GM19023 (cell line): ENCODE data around the gene ALOX15B.

Experiments
- ATAC-seq: cut with Tn5 transposase; IDR thresholded peaks from one replicate; pipeline ENCODE4 v1.9.1; 2021; ENCODE audit warnings: mild to moderate bottlenecking, moderate library complexity; ENCODE audit not compliant: unreplicated experiment

ALOX15B gene

DNA sequence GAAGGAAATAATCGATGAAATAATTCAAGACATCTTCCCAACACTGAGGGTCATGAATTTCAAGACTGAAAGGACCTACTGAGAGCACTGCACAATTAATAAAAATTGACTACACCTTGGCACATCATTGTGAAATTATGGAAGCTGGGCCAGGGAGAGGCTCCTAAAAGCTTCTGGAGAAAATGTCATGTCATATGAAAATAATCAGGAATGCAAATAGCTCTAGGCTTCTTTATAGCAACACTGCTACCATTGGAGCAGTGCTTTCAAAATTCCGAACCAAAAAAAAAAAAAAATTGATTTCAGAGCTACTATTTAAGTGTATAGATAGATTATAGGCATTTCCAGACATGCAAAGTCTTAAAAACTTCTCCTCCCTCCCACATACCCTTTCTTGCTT lies 6.4 kb upstream of the ALOX15B start:
- no peak for ATAC-seq

DNA sequence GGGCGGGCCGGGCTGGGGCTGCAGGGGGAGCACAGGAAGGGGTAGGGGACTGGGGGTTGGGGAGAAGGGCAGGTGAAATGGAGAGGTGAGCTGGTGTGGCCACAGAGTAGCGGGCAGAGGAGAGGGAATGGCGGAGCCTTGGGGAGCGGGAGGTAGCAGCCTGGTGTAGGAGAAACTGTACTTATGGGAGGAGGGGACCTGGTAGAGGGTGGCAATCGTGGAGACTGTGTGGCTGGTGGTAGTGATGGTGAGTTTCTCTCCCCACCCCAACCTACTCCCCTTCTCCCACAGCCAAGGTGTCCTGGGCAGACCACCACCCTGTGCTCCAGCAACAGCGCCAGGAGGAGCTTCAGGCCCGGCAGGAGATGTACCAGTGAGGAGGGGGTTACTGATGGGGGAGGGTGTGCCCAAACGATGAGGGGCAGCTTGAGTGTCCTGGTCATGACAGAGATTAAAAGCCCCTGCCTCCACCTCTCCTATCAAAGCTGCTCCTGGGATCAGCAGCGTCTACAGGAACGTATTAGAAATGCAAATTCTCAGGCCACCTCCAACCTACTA lies 831 bp downstream of the ALOX15B start:
- no peak for ATAC-seq

DNA sequence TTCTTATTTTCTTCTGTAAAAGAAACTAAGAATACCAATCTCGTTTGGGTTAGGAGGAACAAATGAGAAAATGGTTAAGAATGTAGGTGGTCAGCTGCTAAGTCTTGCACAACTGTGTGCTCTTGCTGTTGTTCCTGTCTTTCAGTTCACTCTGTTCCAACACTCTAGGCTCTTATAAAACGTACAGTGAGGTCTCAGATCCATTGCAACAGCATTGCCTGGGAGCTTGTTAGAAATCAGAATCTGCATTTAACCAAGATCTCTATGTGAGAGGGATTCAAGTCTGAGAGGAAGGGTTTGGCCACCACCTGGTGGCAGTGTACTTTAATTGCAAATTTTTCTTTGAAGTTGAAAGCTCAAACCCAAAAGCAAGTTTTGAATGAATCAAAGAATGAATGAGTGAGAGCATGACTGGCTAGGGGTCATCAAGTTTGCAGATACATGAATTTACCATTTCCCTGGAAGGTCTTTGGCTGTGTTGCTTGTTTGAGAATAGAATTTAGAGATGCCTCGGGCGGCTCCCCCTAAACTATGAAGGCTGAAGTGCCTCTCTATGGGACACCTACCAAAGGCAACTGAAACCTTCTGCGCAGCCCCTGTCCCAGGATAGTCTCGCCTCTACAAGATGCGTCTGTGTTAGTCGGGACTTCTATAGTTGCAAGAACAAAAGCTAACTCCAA lies 2.5 kb downstream of the ALOX15B start:
- ATAC-seq = no peak

DNA sequence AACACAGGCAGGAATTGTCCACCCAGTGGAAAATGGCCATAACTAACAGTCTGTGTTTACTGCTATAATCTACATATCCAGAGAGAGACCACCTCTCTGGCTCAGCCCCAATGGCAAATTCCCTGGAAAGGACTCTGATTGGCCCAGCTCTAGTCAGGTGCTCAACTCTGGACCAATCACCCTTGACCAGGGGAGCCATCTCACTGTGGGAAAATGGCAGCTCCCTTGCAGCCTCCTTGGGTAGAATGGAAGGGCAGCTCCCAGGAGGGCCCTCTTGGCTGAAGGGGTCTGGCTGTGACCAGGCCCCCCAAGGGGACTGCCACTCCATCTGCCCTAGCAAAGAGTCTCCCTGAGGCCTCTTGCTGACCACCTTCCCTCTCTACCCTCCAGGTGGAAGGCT lies 3.1 kb downstream of the ALOX15B start:
- ATAC-seq = no peak

DNA sequence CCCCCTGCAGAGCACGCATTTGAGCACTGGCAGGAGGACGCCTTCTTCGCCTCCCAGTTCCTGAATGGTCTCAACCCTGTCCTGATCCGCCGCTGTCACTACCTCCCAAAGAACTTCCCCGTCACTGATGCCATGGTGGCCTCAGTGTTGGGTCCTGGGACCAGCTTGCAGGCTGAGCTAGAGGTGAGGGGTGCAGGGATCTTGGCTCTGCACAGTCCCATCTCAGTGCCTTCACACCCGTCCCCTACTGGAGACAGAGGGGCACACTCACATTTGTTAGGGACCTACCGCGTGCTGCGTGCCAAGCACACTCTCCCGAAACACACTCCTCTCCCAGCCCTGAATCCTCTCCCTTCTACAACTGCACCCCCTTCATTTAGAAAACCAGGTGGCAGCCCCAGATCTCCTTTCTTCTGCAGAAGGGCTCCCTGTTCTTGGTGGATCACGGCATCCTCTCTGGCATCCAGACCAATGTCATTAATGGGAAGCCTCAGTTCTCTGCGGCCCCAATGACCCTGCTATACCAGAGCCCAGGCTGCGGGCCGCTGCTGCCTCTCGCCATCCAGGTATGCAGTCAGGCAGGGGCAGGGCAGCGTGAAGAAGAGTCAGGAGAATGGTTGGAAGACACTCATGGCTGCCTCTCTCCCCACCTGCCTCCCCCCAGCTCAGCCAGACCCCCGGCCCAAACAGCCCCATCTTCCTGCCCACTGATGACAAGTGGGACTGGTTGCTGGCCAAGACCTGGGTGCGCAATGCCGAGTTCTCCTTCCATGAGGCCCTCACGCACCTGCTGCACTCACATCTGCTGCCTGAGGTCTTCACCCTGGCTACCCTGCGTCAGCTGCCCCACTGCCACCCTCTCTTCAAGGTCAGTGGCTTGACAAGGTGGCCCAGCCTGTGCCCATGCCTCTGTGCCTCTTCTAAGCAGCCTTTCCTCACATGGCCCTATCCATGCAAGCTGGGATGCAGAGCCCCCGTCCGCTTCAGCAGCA lies 6.3 kb downstream of the ALOX15B start:
- no peak for ATAC-seq

DNA sequence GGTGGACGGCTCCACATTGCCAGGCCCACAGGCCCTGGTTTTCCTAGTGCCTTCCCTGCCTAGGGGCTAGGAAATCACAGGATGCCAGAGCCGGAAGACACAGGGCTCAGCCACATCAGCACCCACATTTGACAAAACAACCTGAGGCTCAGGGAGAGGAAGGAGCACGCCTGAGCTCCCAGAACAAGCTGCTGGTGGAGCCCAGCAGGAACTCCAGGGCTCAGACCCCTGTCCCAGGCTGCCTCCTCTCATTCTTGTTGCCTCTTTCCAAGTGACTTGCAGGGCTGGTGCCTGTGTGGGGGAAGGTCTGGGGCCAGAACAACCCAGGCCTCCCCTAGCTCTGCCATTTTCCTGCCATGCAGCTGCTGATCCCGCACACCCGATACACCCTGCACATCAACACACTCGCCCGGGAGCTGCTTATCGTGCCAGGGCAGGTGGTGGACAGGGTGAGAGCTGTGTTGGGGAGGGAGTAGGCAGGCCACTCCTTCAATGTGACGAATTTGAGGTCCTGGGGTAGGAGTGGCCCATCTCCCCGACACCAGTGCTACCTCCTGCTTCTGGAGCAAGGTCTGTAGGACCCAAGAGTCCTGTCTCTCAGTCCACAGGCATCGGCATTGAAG lies 7.6 kb downstream of the ALOX15B start:
- ATAC-seq = no peak

DNA sequence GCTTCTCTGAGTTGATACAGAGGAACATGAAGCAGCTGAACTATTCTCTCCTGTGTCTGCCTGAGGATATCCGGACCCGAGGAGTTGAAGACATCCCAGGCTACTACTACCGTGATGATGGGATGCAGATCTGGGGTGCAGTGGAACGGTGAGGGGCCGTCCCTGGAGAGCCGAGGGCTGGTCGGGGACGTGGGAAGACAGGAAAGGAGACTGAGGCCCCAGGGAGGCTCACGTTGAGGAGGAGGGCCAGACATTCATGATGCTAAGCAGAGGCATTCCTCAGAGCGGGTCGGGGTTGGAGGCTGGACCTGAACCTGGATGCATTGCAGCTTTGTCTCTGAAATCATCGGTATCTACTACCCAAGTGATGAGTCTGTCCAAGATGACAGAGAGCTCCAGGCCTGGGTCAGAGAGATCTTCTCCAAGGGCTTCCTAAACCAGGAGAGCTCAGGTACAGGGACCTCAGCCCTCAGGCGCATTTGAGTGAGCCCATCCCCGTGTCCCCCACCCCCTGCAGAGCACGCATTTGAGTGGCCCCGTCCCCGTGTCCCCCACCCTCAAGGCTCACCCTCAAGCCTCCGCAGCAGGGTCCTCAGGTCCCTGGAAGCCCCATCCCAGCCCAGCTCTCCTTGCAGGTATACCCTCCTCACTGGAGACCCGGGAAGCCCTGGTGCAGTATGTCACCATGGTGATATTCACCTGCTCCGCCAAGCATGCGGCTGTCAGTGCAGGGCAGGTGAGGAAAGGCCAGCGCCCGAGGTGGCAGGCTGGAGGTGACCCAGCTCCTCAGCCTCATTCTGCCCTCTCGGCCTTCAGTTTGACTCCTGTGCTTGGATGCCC lies 8.3 kb downstream of the ALOX15B start:
- no peak for ATAC-seq

DNA sequence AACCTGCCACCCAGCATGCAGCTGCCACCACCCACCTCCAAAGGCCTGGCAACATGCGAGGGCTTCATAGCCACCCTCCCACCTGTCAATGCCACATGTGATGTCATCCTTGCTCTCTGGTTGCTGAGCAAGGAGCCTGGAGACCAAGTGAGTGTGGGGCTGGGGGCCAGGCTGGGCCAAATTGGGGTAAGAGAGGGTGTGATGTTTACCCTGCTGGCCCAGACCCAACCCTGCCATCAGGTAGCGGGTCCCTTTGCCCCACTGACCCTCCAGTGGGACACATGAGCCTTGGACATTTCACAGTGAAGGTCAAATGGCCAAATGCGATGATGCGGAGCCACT lies 8.9 kb downstream of the ALOX15B start:
- ATAC-seq = no peak

DNA sequence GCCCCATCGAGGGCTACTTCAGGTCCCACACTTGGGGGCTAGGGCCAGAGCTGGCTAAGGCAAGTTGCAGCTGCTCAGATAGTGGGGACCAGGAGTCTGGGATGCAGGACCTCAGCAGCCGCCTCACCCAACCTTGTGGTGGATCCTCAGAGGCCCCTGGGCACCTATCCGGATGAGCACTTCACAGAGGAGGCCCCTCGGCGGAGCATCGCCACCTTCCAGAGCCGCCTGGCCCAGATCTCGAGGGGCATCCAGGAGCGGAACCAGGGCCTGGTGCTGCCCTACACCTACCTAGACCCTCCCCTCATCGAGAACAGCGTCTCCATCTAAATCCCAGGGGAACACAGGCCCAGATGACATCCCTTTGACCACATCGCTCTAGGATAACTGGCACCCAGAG lies 9.4 kb downstream of the ALOX15B start:
- ATAC-seq = no peak

DNA sequence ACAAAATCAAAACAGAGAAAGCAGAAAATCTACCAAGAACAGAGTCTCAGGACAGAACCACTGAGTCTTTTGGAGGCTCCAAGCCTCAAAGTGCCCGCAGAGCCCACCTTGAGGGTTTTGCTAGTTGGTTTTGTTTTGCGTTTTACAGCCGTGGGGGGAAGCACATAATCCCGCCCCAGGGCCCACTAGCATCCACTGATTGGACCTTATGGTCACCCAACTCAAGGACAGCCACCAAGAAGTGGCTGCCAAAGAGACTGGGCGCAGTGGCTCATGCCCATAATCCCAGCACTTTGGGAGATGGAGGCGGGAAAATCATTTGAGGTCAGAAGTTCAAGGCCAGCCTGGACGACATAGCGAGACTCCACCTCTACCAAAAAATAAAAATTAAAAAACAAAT lies 9.9 kb downstream of the ALOX15B start:
- no peak for ATAC-seq

DNA sequence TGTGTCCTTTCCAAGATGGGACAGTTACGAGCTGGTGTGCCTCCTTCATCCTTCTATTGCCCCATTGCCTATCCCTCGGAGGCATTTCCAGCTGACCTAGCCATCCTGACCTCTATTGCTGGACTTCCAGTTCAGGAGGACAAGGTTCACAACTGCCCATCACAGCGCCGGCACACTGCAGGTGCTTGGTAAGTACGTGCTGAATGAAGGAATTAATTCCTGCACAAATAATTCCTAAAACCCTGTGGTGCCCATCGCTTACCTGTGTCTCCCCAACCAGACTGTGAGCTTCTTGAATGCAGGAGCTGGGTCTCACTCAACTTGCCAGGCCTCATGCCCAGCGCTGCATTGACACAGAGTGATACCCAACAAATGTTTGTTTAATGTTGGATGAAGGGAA lies 13.0 kb downstream of the ALOX15B start:
- ATAC-seq = no peak

DNA sequence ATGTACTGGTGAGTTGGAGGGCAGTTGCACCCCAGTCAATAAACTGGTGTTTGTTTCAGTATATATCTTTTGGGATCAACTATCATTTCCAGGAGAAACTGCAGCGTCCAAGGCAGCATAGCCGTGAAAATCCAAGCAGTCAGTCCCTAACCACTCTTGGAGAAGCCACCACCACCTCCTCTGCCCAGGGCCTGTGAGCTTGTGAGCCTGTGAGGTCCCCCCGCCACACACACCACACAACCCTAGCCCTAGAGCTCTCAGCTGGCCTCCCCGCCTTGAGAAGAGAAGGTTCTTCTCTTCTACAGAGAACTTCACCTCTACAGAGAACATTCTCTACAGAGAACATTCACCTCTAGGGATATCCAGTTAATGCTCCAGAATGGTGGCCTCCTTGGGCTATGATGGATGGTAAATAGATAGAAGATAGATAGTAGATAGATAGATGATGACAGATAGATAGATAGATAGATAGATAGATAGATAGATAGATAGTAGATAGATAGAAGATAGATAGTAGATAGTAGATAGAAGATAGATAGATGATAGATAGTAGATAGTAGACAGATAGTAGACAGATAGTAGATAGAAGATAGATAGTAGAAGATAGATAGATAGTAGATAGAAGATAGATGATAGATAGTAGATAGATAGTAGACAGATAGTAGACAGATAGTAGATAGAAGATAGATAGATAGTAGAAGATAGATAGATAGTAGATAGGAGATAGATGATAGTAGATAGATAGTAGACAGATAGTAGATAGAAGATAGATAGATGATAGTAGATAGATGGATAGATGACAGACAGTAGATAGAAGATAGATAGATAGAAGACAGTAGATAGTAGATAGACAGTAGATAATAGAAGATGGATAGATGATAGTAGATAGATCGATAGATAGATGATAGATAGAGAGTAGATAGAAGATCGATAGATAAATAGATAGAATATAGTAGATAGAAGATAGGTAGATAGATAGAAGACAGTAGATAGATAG lies 13.7 kb downstream of the ALOX15B start:
- ATAC-seq = no peak

DNA sequence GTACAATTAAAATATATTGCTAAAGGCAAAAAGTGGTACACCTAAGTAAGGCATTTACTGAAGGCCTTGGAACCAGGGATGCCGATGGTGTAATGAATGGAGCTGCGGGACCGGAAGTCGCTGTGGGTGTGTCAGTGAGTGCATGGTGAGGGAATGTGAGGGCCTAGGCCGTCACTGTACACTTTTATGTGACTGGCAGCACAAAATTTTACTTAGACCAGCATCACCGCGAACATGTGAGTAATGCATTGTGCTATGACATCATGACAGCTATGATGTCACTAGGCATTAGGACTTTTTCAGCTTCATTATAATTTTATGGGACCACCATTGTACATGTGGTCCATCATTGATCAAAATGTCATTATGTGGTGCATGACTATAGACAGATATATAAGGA lies 14.7 kb downstream of the ALOX15B start:
- no peak for ATAC-seq

DNA sequence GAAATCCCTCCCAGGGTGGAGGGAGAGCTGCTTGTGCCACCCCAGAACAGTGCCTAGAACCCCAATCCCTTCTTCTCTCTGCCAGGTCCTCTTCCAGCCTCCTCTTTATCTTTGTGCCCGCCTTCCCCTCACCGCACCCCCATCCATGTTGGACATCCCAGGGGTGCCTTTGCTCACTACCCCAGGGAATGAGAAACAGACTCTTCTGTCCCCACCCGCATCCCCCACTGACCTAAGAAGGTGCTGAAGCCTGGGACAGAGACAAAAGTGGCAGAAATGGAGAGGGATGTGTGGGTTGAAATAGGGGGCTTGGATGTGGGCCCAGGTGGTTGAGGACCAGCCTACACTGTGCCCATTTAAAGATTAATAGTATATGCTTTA lies 17.0 kb downstream of the ALOX15B start:
- ATAC-seq = no peak

DNA sequence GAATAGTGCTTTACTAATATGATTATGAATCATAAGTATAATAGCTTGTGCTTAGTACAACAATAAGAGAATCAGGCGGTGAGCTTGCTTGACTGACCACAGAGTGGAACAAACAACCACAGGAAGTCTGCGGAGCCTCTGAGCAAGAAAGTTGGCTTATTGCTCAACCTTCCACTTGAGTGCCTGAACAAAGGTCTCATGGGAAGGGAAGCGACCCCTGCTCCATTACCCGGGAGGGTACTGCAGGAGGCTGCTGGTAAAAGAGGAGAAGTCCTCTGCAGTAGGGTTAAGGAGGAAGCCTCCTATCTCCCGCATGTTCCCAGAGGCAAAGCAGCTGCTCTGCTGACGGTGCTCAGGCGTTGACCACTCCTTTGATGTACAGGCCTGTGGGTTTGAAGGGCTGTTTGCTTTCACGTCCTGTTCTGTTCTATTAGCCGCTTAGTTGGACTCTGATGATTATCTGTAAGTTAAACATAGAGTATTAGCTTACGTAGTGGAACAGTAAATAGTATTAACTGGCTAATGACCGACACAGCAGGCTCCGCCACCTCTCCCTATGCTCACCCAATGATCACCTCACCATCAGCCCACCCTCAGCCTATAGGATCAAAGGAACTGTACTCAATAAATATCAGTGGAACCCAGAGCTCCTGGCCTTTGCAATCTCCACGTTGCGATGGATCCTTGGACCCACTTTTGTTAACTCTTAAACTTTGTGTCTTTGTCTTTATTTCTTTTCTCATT lies 17.5 kb downstream of the ALOX15B start:
- ATAC-seq = no peak

DNA sequence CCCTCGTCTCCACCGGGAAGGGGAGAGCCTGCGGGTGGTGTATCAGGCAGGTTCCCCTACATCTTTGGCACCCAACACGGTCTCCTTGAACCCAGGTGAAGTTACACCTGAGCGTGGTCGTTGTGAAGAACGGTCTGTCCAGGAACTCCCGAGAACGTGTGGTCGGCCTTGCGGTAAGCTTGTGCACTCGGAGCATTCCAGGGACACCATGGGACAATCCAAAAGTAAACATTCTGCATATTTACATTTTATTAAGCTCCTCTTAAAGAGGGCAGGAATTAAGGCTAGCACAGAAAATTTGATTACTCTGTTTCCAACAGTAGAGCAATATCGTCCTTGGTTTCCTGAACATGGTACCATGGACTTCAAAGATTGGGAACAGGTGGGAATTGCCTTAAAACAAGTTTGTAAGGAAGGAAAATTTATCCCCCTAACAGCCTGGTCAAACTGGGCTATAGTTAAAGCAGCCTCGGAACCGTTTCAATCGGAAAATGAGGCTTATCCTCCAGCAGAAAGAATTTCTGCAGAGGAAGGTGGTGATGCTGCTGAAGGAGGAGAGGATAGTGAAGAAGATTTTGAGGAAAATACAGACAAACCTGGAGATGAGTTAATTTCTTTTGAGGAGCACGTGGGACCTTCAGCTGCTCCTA lies 18.2 kb downstream of the ALOX15B start:
- ATAC-seq = no peak

DNA sequence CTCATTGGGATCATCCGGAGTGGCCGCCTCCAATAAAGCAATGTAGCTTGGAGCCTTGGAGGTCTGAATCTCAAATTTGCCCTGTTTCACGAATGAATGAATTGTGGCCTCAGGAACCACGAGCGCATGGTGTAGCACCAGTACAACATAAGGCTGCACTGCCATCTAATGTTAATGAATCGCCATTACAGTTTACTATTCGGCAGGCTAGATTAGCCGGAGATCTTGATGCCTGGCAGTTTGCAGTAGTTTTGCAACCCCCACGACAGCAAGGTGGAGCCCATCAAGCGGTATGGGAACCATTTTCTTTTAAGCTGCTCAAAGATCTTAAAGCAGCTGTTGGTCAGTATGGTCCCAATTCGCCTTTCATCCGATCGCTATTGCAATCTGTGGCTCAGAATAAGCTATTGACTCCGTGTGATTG lies 18.8 kb downstream of the ALOX15B start:
- no peak for ATAC-seq

DNA sequence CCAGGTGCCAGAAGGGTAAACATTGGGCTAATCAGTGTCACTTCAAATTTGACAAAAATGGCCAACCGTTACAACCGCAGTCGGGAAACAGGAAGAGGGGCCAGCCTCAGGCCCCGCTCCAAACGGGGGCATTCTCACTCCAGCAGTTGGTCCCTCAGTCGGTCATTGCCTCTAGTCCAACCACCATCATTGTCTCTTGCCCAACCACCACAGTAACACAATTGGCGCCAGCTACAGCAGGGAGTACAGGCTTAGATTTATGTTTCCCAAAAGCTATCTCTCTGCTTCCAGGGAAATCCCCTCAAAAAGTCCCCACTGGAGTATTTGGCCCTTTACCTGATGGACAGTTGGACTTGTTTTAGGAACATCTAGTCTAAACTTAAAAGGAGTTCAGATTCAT lies 20.3 kb downstream of the ALOX15B start:
- ATAC-seq = no peak
